ENCODE measurements around the gene C2orf78.
"Not testable (repeated sequence)": the region's sequence is repeated elsewhere in the genome, so short reads cannot be mapped to it uniquely, and the experiment has no call there.

C2orf78 gene, protein sequence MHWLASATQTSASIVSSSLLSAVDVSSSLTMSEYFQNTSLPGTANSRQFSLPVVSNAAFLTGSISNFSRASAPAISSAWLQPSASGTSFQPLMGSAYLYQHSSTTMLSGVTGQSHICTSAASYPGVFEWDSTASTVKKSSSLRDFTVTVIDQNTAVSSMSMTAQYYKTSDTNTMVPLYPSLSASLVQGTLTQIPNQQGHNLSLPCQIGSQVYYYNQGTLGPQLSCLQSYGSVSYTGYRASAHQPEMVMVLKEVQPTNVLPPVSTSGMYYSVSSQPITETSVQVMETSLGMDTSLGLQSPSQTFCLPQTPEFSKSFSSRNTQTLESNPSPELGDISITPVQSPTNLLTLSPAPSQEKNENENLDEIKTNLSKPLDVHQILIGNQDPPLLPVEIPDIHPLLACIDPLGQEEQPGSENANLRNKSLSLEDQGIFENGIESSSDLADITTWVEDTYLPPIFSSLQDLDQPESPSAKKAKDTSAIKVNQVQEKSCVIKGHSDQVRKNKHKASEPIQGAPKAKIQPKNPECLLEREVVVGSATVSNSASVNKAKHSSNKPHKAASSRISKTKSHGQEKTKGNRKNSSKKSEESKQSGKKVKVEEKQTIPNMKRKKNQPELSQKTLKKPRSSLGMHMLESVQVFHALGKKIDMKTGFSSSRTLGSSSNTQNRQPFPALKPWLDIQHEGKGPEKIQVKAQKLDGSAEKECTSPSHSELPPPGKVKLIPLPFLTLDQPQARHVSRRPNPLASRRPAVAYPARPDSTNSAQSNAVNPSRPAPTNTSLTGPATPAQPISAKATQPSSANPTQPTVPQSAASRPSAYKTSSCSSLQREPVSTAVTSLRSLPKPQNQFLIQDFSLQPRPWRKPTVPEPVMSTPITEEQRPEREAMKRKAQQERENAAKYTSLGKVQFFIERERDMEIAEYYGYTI

DNA sequence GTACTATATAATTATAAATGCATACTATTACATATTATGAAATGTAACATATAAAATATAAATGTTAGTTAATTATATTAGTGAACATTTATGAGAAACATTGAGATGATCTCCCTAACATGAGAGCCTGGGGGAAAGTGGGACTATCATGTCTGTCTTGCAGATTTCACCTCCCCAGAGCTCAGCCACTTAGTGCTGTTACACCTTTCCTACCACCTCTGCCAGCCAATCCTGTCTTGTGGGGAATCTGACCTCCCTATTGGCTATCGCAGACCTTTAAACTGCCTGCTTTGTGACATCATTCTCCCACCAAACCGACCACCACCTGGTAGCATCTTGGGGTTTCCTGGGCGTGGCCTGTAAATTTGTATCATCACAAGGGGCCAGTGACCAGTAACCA lies at the start of gene C2orf78:
Gene C2orf78, plus strand, starts transcription at position 301 of the 400 bp plus-strand sequence. CDS start 127 bp downstream, outside the sequence.
- DNase-seq (ENCODE audit: low read depth in 2 of 2) = not testable (repeated sequence)

DNA sequence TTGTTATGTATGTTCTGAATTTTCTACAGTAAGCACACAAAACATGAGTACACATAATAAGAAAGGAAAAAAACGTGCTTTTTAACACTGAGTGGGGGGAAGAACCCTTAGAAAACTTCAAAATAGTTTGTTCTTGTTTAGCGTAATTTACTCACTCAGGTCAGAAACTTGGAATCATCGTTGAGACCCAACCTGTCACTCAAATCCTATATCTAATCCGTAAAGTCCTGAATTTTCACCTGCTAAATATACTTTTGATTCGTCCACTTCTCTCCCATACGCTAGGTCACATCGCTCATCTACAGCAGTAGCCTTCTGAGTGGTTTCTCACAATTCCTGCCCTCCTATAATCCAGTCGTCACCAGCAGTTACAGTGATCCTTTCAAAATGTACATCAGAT lies 47.6 kb upstream of the C2orf78 start:
- no peak for DNase-seq (ENCODE audit: low read depth in 2 of 2)

DNA sequence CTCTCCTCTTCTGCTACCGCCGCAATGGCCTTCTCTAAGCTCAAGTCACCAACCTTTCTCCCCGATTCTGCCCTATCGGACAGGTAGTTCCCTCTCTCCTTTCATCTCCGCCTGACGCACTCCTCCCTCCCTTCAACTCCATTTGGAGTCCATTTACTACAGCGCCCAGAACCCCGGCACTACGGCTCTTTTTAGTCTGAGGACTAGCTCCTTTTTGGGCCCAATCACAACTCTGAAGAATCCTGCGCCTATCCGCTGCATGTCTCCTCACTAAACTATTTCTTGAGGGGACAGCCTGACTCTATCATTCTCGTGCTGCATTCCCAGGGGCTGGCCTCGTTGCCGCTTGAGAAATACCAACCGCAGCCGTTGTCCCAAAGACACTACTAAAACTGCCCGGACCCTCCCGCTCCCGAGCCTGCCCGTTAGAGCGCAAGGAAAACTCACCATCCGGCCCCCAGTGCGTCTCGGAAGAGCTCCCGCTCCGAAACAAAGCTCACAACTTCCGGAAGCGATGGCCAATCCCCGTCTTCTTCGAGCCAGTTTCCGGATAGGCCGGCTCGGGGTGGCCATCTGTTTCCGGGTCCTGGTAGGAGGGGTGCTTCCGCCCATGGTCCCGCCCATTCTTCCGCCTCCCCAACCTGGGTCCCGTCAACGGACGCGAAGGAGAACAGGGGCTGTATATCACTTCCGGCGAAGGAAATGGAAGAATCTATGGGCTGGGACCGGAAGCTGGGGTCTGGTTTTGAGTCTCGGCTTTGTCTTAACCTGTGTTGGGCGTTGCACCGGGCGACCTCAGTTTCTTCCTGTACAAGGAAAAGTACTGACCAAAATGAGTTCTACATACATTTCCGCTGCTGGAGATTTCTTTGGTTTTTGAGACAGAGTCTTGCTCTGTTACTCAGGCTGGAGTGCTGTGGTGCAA lies 46.9 kb upstream of the C2orf78 start, which contains the start of gene TPRKB:
Gene TPRKB, minus strand, starts transcription at position 491 of the 925 bp plus-strand sequence. CDS start 2,776 bp downstream, outside the sequence.
- peak; percentile 93 to 94 for DNase-seq (ENCODE audit: low read depth in 2 of 2)

DNA sequence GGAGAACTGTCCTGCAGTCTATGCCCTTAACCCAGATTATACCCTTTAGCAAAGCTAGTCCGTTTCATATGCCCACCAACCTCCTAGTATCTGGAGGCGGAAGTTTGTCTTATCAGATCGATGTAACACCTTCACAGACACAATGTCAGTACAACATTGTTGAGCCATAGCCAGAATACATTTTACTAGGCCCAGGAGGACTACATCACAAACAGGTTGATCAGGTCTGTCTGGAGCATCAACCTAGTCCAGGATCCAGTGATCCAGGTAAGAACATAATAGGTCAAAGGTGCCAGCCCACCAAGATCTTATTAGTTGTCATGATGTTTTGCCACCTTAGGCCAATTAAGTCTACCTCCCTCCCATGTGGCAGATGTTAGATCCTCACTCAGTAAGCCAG lies 44.9 kb upstream of the C2orf78 start:
- no peak for DNase-seq (ENCODE audit: low read depth in 2 of 2)

DNA sequence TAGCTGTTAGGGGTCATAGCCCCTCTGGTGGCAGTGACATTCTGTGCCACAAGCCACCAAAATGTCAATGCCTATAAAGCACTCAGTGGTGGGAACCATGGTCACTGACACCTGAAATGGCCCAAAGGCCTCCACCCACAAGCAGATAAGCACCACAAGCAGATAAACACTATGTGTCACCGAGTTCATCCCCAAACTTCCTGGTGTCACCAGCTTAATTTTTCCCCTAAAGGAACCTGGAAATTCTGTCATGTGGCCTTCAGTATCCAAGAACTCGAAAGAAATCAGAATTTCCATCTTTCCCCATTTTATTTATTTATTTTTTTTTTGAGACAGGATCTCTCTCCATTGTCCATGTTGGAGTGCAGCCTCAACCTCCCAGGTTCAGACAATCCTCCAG lies 43.2 kb upstream of the C2orf78 start:
- no peak for DNase-seq (ENCODE audit: low read depth in 2 of 2)

DNA sequence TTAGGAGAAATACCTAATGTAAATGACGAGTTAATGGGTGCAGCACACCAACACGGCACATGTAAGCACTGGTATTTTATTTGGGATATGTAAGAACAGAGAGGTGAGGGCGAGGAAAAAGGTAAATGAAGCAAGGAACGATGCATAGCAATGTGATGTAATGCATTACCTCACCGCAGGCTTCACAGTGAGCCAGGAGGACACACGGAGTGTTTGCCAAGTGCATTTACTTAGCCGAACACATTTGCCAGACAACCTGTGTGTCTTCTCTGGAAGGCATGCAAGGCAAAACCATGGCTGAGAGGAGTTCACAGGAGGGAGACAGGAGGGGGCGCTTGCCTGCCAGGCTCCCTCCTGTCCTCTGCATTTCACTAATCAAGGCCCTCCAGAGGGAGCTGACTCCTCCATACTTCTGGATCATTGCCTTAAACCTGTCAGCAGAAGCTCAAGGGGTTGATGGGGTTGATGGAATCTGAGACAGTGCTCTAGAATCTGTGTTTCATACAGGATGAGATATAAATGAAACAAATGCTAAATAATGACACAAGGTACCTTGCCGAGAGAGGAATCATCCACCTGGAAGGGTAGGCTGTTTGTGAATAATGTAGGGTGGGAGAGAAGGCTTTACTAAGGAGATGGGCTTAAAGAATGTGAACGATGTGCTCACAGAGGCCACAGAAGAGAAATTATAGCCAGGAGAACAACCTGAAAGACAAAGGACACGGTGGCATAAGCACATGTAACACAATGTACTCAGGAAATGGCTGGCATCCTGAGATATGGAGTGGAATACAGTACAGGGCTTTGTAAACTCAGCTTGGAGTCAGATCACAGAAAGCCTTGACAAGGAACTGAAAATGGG lies 37.7 kb upstream of the C2orf78 start:
- no peak for DNase-seq (ENCODE audit: low read depth in 2 of 2)

DNA sequence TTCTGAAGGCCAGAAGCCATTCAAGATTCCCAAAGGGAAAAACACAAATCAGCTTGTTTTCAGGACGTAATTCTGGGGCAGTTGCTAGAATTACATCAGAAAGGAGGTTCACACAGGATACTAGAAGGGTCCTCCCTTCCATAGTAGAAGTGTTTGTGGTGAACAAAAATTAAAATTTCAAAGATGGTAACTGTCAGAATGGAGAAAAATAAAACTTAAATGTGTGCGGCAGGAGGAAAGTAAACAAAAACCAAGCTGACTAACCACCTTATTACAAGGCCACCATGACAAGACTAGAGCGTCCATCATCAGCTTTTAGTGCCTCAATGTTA lies 37.1 kb upstream of the C2orf78 start:
- DNase-seq (ENCODE audit: low read depth in 2 of 2) = no peak

DNA sequence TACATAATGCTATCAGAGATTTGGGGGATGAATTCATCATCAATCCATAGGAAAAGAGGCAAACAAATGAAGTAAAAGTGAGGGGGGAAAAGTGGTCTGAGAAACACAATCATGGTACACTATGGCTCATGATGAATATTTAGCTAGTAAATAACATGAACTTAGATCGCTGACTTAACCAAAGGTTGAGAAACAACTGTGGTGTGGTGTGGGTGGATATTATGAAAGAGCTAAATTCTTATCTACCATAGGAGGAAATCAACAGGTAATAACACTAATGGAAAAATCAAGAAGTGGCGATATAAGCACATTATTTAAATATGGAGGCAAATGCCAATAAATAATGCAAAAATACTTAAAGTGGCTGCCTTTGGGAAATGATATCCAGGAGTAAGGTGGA lies 34.7 kb upstream of the C2orf78 start:
- no peak for DNase-seq (ENCODE audit: low read depth in 2 of 2)

DNA sequence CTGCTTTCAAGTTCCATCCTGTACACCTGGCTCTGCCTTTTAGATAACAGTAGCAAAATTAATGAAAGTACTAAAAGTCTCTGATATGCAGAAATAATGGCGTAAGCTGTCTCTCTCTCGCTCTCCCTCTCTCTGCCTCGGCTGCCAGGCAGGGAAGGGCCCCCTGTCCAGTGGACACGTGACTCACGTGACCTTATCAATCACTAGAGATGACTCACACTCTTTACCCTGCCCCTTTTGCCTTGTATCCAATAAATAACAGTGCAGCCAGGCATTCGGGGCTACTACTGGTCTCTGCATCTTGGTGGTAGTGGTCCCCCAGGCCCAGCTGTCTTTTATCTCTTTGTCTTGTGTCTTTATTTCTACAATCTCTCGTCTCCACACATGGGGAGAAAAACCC lies 29.7 kb upstream of the C2orf78 start:
- not testable (repeated sequence) for DNase-seq (ENCODE audit: low read depth in 2 of 2)

DNA sequence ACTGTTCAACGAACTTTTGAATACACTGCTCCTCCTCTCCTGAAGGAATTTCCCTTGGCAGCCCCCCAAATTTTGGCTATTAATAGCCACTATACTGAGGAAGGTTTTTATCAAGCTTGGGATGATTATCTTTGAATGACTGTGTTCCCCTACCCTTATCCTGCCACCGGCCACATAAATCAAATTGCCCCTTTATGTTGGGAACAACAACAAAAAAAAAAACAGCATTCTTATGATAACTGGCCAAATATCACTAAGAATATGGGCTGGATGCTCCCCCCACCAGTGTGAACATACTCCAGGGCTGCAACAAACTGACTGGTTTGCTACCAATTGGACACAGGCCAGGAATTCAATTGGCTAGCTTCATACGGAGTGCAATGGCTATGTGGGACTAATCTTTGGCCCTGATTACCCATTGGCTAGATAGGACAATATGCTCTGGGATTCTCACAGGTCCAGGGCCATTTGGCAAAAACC lies 24.7 kb upstream of the C2orf78 start:
- DNase-seq (ENCODE audit: low read depth in 2 of 2) = no peak

DNA sequence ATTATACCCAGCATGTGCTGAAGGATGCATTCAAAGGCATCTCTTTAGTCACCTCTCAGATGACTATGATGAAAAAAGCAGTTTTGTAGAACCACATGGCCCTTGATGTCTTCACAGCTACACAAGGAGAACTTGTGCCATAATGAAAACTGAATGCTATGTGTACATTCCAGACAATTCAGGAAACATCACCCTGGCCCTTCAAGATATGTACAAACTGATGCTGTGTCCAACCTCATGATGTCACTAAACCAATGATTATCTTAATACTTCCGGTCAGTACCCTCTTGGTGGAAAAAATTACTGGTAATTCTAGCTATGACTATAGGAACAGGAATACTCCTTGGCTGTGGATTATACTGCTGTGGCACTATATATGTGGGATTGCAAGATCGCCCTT lies 24.1 kb upstream of the C2orf78 start:
- no peak for DNase-seq (ENCODE audit: low read depth in 2 of 2)

DNA sequence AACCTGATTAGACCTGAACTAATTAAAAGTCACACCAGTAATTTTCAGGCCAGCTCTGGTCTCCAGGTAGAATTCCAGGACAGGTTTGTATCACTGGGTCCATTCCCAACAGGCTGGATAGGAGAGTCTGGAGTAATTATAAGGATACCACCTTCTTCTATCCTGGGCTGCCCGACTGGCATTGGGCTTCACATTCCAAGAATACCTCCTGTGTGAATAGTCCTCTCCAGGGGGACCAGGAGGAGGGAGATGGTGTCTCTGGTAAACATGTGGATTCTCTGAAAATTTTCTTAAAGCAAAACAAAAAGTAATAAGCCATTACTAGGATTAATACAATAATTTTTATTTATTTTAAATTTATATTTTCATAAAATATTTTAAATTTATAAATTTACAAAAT lies 21.4 kb upstream of the C2orf78 start:
- no peak for DNase-seq (ENCODE audit: low read depth in 2 of 2)

DNA sequence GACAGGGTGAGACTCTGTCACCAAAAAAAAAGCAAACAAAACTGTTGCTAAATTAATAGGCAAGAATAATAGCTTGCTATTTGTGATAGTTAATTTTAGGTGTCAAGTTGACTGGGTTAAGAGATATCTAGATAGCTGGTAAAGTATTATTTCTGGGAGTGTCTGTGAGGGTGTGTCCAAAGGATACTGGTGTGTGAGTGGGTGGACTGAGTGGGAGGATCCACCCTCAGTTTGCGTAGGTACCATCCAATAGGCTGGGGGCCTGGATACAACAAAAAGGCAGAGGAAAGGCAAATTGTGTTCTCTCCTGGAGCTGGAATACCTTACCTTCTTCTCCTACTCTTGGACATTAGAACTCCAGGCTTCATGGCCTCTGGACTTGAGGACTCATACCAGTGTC lies 19.0 kb upstream of the C2orf78 start:
- DNase-seq (ENCODE audit: low read depth in 2 of 2) = no peak

DNA sequence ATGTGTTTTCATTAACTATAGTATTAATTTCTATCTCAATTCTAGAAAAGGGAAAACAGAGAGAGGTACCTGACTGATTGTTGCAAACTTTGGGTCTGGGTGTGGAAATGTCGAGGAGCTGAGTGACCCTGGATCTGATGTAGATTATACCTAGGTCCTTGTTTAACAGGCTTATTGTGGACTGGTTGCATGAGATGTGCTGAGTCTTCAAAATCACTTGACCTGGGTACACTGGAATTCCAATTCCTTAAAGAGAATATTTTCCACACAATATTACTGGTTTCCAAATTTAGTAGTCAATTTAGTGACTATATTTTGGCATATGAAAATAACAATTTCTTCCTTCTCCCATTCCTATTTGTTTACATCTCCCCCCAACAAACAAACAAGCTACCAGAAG lies 17.6 kb upstream of the C2orf78 start:
- DNase-seq (ENCODE audit: low read depth in 2 of 2) = no peak

DNA sequence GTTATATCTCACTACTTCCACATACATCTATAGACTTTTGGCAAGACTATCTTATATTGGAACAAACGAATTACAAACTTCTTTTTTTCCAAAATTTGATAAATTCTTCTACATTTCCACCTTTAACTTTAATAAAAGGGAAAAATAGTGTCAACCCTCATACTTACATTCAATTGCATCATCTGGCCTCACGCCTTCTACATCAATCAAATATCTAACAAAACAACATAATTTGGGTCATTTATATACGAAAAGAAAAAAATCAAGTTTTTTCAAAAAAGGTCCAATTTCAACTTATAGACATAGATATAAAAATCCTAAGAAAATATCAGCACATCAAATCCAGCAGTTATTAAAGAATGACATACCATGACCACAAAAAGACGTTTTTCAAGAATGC lies 17.0 kb upstream of the C2orf78 start:
- no peak for DNase-seq (ENCODE audit: low read depth in 2 of 2)

DNA sequence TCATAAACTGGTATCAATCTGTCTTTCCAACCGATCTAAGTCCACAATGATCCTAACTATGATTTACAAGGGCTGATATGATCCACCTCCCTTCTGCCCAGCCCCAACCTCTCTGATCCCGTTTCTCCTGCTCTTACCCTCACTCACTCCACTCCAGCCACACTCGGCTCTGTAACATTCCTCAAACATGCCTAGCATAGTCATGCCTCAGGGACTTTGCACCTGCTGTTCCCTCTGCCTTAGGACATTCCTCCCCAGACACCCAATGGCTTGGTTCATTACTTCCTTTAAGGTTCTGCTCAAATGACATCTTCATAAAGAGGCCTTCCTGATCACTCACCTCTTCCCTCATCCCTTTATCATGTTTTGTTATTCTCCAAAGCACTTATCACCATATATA lies 13.3 kb upstream of the C2orf78 start:
- no peak for DNase-seq (ENCODE audit: low read depth in 2 of 2)

DNA sequence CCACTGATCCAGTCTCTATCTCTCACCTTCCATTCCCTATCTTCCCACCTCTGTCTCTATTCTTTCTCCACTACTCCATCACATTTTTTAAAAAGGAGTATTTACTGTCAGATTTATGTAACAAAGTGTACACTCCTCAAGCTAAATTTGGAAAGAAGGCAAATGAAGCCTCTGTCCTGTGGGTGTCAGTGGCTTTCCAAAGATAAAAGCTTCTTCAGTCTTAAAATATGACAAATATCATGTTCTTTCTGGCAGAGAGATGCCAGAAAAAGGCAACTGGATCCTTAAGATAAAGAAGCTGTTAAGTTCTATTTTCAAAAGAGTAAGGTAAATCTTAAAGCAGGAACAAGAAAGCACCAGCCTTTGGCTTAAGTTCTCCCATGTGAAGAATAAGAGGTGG lies 11.2 kb upstream of the C2orf78 start:
- no peak for DNase-seq (ENCODE audit: low read depth in 2 of 2)

DNA sequence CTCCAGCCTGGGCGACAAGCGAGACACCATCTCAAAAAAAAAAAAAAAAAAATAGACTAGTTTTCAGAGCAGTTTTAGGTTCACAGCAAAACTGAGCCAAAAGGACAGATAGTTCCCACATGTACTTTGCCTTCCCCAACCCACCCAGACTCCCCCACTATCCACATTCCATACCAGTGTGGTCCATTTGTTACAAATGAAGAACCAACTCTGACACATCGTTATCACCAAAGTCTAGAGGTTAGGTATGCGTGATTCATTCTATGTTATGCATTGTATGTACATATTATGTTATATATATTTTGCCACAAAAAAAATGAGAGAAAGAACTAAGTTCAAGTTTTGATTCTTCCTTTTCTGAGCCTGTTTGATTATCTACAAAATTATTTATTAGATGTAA lies 7.6 kb upstream of the C2orf78 start:
- no peak for DNase-seq (ENCODE audit: low read depth in 2 of 2)

DNA sequence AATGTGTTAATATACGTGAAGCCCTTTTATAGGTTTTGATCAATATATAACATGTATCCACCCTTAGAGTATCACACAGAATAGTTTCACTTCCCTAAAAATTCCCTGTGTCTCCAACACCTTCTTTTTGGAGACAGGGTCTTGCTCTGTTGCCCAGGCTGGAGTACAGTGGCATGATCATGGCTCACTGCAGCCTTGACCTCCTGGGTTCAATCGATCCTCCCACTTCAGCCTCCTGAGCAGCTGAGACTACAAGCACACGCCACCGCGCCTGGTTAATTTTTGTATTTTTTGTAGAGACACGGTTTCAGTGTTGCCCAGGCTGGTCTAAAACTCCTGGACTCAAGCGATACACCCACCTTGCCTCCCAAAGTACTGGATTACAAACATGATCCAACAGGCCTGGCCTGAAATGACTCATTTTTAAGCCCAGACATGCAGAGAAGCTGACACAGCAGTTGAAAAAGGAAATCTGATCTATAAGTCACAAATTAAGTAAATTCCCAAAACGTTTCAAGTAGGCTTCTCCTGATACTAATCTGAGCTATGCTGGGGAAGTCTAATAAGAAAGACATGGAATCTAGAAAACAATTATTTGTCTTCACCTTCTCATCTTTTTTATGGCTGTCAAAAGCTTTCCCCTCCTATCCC lies 7.0 kb upstream of the C2orf78 start:
- no peak for DNase-seq (ENCODE audit: low read depth in 2 of 2)

DNA sequence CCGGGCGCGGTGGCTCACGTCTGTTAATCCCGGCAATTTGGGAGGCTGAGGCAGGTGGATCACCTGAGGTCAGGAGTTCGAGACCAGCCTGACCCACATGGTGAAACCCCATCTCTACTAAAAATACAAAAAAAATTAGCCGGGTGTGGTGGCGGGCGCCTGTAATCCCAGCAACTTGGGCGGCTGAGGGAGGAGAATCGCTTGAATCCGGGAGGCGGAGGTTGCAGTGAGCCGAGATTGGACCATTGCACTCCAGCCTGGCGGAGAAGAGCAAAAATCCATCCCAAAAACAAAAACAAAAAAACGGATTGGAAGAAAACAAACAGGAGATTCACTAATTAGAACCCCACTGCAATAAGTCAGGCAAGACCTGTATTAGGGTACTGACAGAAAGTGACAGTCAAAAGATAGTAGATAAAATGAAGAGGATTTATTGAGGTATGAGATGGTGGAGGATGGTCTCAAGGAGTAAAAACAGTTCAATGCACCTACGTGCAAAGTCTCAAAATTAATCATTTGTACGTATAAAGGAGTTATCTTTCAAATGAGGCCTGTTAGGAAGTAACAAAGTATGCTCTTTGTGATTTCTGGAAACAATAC lies 5.0 kb upstream of the C2orf78 start:
- DNase-seq (ENCODE audit: low read depth in 2 of 2) = not testable (repeated sequence)

All from stimulated activated CD4-positive, alpha-beta T cell treated with anti-CD3 and anti-CD28 coated beads, Interleukin-4, amount 100 ng/mL, for 48 hours (primary cell).